Neural progenitor cell (in vitro differentiated cells): Measurements from ENCODE around the gene HSPA12A.

Experiments used
- CTCF ChIP-seq: fragments of 200-600 bp; sonication (generic); IDR thresholded peaks from 2 replicates; pipeline ENCODE4 v1.5.1; 2017; ENCODE audit warnings: antibody characterized with exemption, mild to moderate bottlenecking
- EZH2 ChIP-seq: fragments of 200-600 bp; sonication (generic); IDR thresholded peaks from 2 replicates; pipeline ENCODE4 v1.6.1; 2017; ENCODE audit warnings: antibody characterized with exemption, mild to moderate bottlenecking, moderate library complexity

DNA sequence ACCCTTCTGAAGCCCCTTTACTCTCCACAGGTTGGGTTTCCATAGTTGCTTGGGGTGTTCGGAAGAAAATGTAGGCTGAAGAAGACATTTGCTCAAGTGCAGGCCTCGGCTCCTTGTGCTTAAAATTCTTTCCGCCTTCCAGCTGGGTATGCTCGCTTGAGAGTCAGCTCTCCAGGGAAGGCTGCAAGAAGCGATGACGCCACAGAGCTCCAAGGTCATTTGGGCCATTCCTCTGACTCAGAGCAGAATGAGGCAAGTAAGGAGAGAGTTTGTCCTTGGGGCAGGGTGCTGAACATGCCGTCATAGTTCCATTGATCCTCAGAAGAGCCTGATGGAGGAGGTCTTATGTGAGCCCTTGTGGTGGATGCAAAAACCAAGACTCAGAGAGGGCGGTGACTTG lies 27.4 kb upstream of the HSPA12A start:
- no peak for TF ChIP-seq CTCF
- TF ChIP-seq EZH2: no peak
